Left colon (tissue), 2 donors: ENCODE measurements around the gene CATSPERE. TPM values are rescaled to one million over a fixed set of nuclear protein-coding genes. Genes with fewer than 3 reads are reported as not detected.
"Not testable (repeated sequence)": the region's sequence is repeated elsewhere in the genome, so short reads cannot be mapped to it uniquely, and the experiment has no call there.

Experiments
- ATAC-seq: fragments of 200-7000 bp; cut with Tn5 transposase; one replicate; pipeline ENCODE4 v1.9.1; 2020; ENCODE audit warnings: mild to moderate bottlenecking, moderate library complexity
- DNase-seq, 2 donors: peaks; one replicate each; pipeline ENCODE4 v3.0.0-alpha.2; 2020
- intact Hi-C, 2 donors: fragments of 100-400 bp; cut with DNase I in 1 of 2; cut with micrococcal nuclease in 1 of 2; formaldehyde crosslinking; loops; one replicate each; pipeline versions ENCODE4 v1.11.2 to v1.14.0; 2022; cut with DNase I, micrococcal nuclease
- total RNA-seq, 2 donors: library from RNA; stranded (reverse); fragmentation: NEBNext Ultra II Directional; extraction: Animal tissue kit (Norgen Biotek cat#: 25700); gene quantifications; one replicate each; pipeline ENCODE4 v1.2.1, GENCODE V29; 2021
- donor health status: DM: no; HTN: no; CAD: no.
- donor health status: DM: yes; HTN: yes; CAD: no.

The CATSPERE gene
- total RNA-seq, 2 donors from 2014 or later, result 0.50 to 0.82 TPM

- ATAC-seq, result peak; percentile 91
- intact Hi-C loops, result loop anchor here in 1 of 2 donors (10.0 kb wide), 1 partner anchor 198 kb away; the partner anchor contains the start of gene ADSS2
- peak; percentile 97 to 100 for DNase-seq
Observed at GRCh38 chr1:244652623-244653438, 191.8 kb downstream of the CATSPERE start, which contains the start of gene DESI2. DESI2 (plus strand) TSS chr1:244653126; CDS start chr1:244653314, 188 bp downstream.

DNA sequence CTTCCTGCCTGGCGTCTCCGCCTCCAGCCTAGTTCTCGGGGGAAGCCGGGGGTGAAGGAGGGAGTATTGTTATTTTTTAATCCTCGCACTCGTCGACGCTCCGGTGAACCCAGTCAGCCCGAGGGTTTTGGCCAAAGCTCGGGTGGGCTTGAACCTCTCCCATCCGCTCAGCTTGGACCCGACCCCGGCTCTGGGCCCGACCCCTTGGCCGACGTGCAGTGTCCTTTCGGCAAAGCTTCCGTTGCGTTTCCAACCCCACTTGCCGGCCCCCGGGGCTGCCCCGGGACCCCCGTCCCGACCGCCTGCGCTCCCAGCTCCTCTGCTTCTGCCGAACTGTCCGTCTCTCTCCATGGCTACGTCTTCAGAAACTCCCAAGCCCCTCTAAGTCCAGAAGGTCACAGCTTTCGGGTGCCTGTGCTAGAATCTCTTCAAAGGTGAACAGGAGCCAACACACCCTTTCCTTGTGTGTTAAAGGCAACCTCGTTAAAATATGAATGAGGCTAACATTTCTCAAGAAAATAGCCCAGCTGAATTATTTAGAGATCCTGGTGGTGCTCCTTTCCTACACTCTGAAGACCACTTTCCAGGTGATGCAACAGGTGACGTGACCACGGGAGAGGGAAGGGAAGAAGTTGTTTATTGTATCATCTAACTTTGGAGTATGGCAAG, 192.5 kb downstream of the CATSPERE start:
- DNase-seq, result peak; percentile 42 to 48
- intact Hi-C loops, result loop anchor here in 1 of 2 donors (10.0 kb wide), 1 partner anchor 199 kb away; the partner anchor contains the start of gene ADSS2
- ATAC-seq, result peak; percentile 11

DNA sequence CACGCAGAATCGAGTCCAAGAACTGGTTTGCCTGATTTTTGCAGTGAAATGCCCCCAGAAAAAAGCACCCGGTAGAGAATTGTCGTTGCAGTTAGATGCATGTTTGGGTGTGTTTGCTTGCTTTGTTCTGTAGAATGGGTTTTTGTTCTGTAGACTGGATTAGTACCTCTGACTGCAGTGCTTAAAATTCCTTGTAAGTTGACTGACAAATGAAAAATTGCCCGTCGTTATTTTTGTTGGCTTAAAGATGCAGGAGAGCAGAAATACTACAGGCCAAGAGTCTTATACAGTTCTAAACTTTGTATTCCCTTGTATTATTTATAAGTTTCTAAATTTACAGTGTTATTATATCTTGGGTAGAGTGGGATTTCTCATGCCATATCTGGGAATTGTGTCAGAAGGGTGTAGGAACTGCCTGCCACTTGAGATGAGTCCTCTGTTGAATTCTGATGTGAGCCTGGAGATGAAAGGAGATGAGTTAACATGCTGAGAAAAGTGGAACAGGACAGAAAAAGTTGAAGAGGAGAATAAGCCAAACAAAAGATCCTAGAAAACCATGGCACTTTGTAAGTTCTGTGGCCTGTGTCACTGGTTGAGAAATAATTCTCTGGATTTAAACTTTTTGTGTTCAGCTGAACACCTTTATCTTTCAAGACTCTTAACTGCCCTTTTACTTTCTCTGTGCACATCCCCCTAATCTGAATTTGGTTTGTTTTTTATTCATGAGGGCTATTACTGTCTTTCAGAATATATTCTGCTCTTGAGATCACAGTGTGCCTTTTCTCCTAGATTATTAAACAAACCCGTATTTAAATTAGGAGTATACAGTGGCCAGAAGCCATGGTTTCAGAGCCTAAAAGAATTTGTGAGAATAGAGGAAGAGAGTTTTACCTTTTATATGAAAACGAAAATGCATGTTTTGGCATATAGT, 193.3 kb downstream of the CATSPERE start:
- no peak for DNase-seq
- ATAC-seq, result no peak
- intact Hi-C loops, result loop anchor here in 1 of 2 donors (10.0 kb wide), 1 partner anchor 200 kb away; the partner anchor contains the start of gene ADSS2

- intact Hi-C loops, result loop anchor here in 1 of 2 donors (10.0 kb wide), 1 partner anchor 200 kb away; the partner anchor contains the start of gene ADSS2
- ATAC-seq (no peak), DNase-seq (no peak)
Observed at GRCh38 chr1:244655186-244655585, 194.1 kb downstream of the CATSPERE start.

- intact Hi-C loops, result loop anchor here in 1 of 2 donors (10.0 kb wide), 1 partner anchor 203 kb away; the partner anchor contains the start of gene ADSS2
- no peak for ATAC-seq
Observed at GRCh38 chr1:244657421-244657820, 196.3 kb downstream of the CATSPERE start.

DNA sequence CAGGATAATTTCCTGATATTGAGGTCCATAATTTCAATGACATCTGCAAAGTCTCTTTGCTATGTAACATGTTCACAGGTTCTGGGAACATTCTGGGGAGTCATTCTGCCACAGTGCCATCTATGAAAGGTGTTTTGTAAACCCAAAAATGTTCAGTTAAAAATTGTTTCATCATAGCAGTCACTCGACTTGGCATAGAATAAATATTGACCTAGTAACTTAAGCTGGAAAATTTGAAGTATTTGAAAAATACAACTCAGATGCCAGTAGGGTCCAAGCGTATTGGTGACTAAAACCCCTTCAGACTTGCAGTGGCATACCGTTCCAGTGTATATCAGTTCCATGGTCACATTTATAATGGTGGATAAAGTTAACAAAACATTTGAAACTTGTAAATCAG, 198.6 kb downstream of the CATSPERE start:
- no peak for ATAC-seq
- DNase-seq, result no peak
- intact Hi-C loops, result loop anchor here in 1 of 2 donors (10.0 kb wide), 1 partner anchor 205 kb away; the partner anchor contains the start of gene ADSS2

More at GRCh38 chr1:244657421-244657820, 196.3 kb downstream of the CATSPERE start:
- DNase-seq, result no peak

GRCh38 chr1:244660595-244660994, 199.5 kb downstream of the CATSPERE start:
- ATAC-seq (no peak), DNase-seq (no peak)
- intact Hi-C loops, result no loop called here

GRCh38 chr1:244661569-244662312, 200.7 kb downstream of the CATSPERE start:
- DNase-seq, intact Hi-C loops, ATAC-seq: not testable (repeated sequence)

DNA sequence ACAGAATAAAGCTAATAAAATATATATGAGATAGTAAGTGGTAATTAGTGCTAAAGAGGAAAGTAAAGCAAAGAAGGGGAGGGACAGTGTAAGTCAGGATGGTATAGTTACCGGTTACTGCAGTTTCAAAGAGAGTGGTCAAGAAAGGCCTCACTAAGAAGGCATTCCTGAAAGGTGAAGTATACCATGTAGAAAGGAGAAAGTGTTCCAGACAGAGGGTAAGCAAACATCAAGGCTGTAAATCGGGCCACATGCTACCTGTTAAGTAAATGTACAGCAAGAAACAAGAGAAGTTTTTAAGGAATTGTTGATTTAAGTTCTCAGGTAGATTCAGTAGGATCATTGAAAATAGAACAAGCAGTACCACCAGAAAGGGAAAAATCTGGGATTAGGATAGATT, 201.5 kb downstream of the CATSPERE start:
- intact Hi-C loops, result no loop called here
- ATAC-seq (peak; percentile 94), DNase-seq (no peak)

- ATAC-seq (no peak), DNase-seq (no peak)
- intact Hi-C loops, result no loop called here
Observed at GRCh38 chr1:244664353-244664752, 203.3 kb downstream of the CATSPERE start.

DNA sequence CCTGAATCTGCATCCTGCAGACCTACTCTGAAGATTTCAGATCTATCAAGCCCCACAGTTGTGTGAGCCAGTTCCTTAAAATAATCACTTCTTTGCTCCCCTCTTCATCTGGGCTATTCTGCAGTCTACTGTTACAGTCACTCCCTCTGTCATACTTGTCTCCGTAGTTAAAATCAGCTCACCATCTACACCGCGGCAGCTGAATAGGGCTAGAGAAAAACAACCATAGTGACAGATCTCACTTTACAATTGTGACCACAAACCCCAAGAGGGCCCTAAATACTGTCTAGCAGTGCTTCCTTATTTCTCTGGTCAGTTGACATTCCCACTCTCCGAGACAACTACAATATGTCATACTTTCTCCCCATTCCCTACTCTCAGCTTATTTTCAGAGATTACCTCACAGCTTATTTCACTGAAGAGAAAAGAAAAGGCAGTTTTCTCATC, 204.7 kb downstream of the CATSPERE start:
- DNase-seq (no peak), ATAC-seq (no peak)
- intact Hi-C loops, result no loop called here

GRCh38 chr1:244666672-244667418, 205.8 kb downstream of the CATSPERE start:
- ATAC-seq, DNase-seq, intact Hi-C loops: not testable (repeated sequence)

DNA sequence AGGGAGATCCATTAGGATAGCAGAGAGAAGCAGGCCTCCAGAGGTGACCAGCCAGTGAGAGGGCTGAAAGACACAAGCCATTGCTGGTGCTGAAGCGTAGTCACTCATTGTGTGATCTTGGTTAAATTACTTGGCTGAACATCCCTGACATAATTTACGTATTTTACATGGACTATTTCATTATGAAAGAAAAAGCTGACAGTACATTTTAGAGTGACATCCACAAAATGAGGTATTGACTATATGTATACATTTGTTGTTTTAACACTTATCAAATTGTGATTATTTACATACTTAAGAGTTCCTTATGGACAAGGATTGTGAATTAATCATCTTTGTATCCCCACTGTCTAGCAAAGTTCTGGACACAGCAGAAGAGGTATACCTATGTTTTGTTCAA, 206.7 kb downstream of the CATSPERE start:
- DNase-seq, result no peak
- no peak for ATAC-seq
- intact Hi-C loops, result no loop called here

- DNase-seq (no peak), ATAC-seq (no peak)
- intact Hi-C loops, result no loop called here
Observed at GRCh38 chr1:244672946-244673682, 212.0 kb downstream of the CATSPERE start.

GRCh38 chr1:244674446-244674845, 213.4 kb downstream of the CATSPERE start:
- ATAC-seq (no peak), DNase-seq (no peak)
- intact Hi-C loops, result no loop called here

- ATAC-seq (no peak), DNase-seq (no peak)
- intact Hi-C loops, result no loop called here
Observed at GRCh38 chr1:244675167-244675566, 214.1 kb downstream of the CATSPERE start.
